Measurements from ENCODE around the gene RAI2. TPM values are rescaled to one million over a fixed set of nuclear protein-coding genes. Genes with fewer than 3 reads are reported as not detected.
A peak's percentile ranks its signal among the peaks of the same experiment; 100 is the strongest.

RAI2 gene
- total RNA-seq, 1 donor from 2014 or later: not detected

DNA sequence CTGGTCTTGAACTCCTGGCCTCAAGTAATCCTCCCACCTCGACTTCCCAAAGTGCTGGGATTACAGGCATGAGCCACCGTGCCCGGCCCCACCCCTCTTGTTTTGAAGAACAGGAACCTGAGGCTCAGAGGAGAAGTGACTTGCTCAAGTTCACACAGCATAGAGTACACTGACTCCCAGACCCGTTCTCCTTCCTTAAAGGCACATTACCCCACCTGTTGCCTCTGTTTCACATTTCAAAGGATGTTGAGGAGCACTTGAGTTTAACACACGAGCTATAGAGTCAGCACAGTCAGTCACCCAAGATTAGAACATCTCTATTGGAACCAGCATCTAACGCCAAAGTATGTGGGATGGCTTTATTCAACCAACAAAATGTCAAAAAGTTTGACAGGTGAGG, 51.1 kb downstream of the RAI2 start:
- H3K4me2 ChIP-seq: no peak overlapping the region
- H2AFZ ChIP-seq (replicated peaks): no peak overlapping the region
- Mint-ChIP-seq H3K4me1 (peaks cover 4% of the 10 kb centered on the region), H3K36me3 (peaks cover 2% of the 10 kb centered on the region), H3K27ac (no peak overlapping the region), H3K27me3 (ENCODE audit: insufficient read depth, low read depth) (peaks cover 7% of the 10 kb centered on the region), H3K4me3 (no peak overlapping the region), H3K9me3 (peaks cover 7% of the 10 kb centered on the region)
- no peaks in the 10 kb centered on the region for H3K9me3 ChIP-seq (ENCODE audit: low read depth)
- no peak overlapping the region for H3K4me3 ChIP-seq
- TF ChIP-seq, protein P1, sequence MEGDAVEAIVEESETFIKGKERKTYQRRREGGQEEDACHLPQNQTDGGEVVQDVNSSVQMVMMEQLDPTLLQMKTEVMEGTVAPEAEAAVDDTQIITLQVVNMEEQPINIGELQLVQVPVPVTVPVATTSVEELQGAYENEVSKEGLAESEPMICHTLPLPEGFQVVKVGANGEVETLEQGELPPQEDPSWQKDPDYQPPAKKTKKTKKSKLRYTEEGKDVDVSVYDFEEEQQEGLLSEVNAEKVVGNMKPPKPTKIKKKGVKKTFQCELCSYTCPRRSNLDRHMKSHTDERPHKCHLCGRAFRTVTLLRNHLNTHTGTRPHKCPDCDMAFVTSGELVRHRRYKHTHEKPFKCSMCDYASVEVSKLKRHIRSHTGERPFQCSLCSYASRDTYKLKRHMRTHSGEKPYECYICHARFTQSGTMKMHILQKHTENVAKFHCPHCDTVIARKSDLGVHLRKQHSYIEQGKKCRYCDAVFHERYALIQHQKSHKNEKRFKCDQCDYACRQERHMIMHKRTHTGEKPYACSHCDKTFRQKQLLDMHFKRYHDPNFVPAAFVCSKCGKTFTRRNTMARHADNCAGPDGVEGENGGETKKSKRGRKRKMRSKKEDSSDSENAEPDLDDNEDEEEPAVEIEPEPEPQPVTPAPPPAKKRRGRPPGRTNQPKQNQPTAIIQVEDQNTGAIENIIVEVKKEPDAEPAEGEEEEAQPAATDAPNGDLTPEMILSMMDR (IDR thresholded peaks at IDR 0.05): no peak
- no peak for TF ChIP-seq EZH2 (IDR thresholded peaks at IDR 0.05)
- TF ChIP-seq EZH2phosphoT487 (IDR thresholded peaks at IDR 0.05): no peak
- H3K27me3 ChIP-seq: no peaks in the 10 kb centered on the region
- H3K4me1 ChIP-seq: no peaks in the 10 kb centered on the region
- no peaks in the 10 kb centered on the region for H3K79me2 ChIP-seq (ENCODE audit: low read depth)
- no peaks in the 10 kb centered on the region for H3K36me3 ChIP-seq
- H3F3A ChIP-seq (ENCODE audit: low read depth): no peaks in the 10 kb centered on the region
- no peaks in the 10 kb centered on the region for H4K20me1 ChIP-seq (ENCODE audit: low read depth)
- no peak overlapping the region for H3K9ac ChIP-seq
- no peak for DNase-seq (ENCODE audit: low spot score)
- H3K27ac ChIP-seq: no peak overlapping the region

DNA sequence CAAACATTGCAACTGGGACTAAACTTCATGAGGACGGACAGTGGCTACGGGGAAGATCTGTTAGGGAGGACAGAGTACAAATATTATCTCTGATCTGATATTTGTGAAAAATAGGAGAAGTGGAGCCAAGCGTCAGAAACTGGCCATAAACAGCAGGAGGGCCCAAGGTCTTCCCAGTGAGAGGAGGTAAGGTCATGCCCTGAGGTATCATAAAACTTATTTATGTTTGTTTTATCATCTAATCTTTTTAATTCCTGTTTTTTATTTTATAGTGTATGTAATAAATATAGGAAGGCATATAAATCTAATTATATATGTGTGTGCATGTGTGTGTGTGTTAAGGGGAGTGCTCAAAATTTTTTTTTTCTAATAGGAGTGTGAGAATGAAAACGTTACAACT, 51.8 kb downstream of the RAI2 start:
- Mint-ChIP-seq H3K36me3 (peaks cover 2% of the 10 kb centered on the region), H3K27ac (no peak overlapping the region), H3K27me3 (ENCODE audit: insufficient read depth, low read depth) (peaks cover 11% of the 10 kb centered on the region), H3K4me3 (no peak overlapping the region), H3K4me1 (peaks cover 9% of the 10 kb centered on the region), H3K9me3 (peaks cover 7% of the 10 kb centered on the region)
- H4K20me1 ChIP-seq (ENCODE audit: low read depth): no peaks in the 10 kb centered on the region
- H3K4me1 ChIP-seq: no peaks in the 10 kb centered on the region
- no peaks in the 10 kb centered on the region for H3K9me3 ChIP-seq (ENCODE audit: low read depth)
- no peak overlapping the region for H3K9ac ChIP-seq
- H3K27ac ChIP-seq: no peak overlapping the region
- H3F3A ChIP-seq (ENCODE audit: low read depth): no peaks in the 10 kb centered on the region
- TF ChIP-seq EZH2phosphoT487 (IDR thresholded peaks at IDR 0.05) (no peak), EZH2 (IDR thresholded peaks at IDR 0.05) (no peak)
- TF ChIP-seq, protein P1 (IDR thresholded peaks at IDR 0.05): no peak
- no peak overlapping the region for H3K4me3 ChIP-seq
- no peaks in the 10 kb centered on the region for H3K27me3 ChIP-seq
- H2AFZ ChIP-seq (replicated peaks): no peak overlapping the region
- DNase-seq (ENCODE audit: low spot score): no peak
- no peaks in the 10 kb centered on the region for H3K36me3 ChIP-seq
- no peaks in the 10 kb centered on the region for H3K79me2 ChIP-seq (ENCODE audit: low read depth)
- no peak overlapping the region for H3K4me2 ChIP-seq

DNA sequence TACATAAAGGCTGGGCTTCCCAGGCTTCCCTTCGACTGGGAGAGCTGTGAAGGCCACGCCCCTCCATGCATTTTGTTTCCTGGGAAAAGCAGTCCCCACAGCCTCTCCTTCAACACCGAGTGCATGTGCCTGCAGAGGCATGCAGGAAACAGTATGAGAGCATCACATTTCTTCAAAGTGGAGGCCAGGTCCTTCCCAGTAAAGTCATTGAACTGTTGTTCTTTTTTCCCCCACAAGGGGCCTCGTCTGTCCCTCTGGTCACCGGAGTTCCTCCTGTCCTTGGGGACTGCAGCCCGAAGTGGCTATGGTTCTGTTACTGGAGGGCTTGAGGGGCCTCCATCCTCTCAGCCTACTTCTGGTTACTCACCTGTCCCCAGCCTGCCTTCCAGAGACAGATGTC, 56.0 kb downstream of the RAI2 start:
- H3K9ac ChIP-seq: no peak overlapping the region
- no peaks in the 10 kb centered on the region for H3K27me3 ChIP-seq
- peaks cover 44% of the 10 kb centered on the region for H3K4me1 Mint-ChIP-seq
- H3K27ac Mint-ChIP-seq: no peak overlapping the region
- peaks cover 7% of the 10 kb centered on the region for H3K27me3 Mint-ChIP-seq (ENCODE audit: insufficient read depth, low read depth)
- H3K9me3 ChIP-seq (ENCODE audit: low read depth): no peaks in the 10 kb centered on the region
- H3K9me3 Mint-ChIP-seq: peaks cover 7% of the 10 kb centered on the region
- H3K79me2 ChIP-seq (ENCODE audit: low read depth): no peaks in the 10 kb centered on the region
- H2AFZ ChIP-seq (replicated peaks): no peak overlapping the region
- no peak overlapping the region for H3K27ac ChIP-seq
- no peaks in the 10 kb centered on the region for H3F3A ChIP-seq (ENCODE audit: low read depth)
- H3K36me3 ChIP-seq: no peaks in the 10 kb centered on the region
- H3K4me1 ChIP-seq: no peaks in the 10 kb centered on the region
- H3K4me3 ChIP-seq: no peak overlapping the region
- DNase-seq (ENCODE audit: low spot score): no peak
- TF ChIP-seq EZH2 (IDR thresholded peaks at IDR 0.05): no peak
- TF ChIP-seq, protein P1 (IDR thresholded peaks at IDR 0.05): peak; percentile 31
- H3K4me3 Mint-ChIP-seq: no peak overlapping the region
- H4K20me1 ChIP-seq (ENCODE audit: low read depth): no peaks in the 10 kb centered on the region
- H3K4me2 ChIP-seq: no peak overlapping the region
- H3K36me3 Mint-ChIP-seq: peaks cover 6% of the 10 kb centered on the region
